PC-3 (cell line): ENCODE measurements around the gene RAB34. TPM values are rescaled to one million over a fixed set of nuclear protein-coding genes. Genes with fewer than 3 reads are reported as not detected.
A peak's percentile ranks its signal among the peaks of the same experiment; 100 is the strongest.

Experiments
- ATAC-seq: fragments of 200-7000 bp; cut with Tn5 transposase; 2 replicates; pipeline ENCODE4 v1.9.1; 2020; ENCODE audit warnings: mild to moderate bottlenecking, moderate library complexity
- BruUV-seq: library from RNA; stranded (reverse); fragments of 400-500 nt; replicated peaks from 2 replicates; lab custom pipeline; 2021; lab: Mats Ljungman, UMichigan
- CTCF ChIA-PET: fragments of 300-600 bp; sonication (Branson Sonifier 250); formaldehyde crosslinking; loops from one replicate; lab custom pipeline; 2022; ENCODE audit warnings: antibody characterized with exemption; lab: Charles Lee
- POLR2A ChIA-PET: fragments of 300-600 bp; sonication (Branson Sonifier 250); formaldehyde crosslinking; loops from one replicate; lab custom pipeline; 2022; ENCODE audit warnings: antibody characterized with exemption; ENCODE audit not compliant: unreplicated experiment; lab: Charles Lee
- DNase-seq: peaks from one replicate; pipeline ENCODE4 v3.0.0-alpha.2; 2015
- H2AFZ ChIP-seq: fragments of 300-600 bp; sonication (generic); 2 replicates; pipeline ENCODE4 v1.6.0; 2016; ENCODE audit warnings: antibody characterized with exemption, low read length
- H3F3A ChIP-seq: fragments of 300-600 bp; sonication (generic); one replicate; pipeline ENCODE4 v1.6.0; 2017; ENCODE audit warnings: antibody characterized with exemption, low read length, control low read depth, mild to moderate bottlenecking; ENCODE audit not compliant: unreplicated experiment
- H3K27ac ChIP-seq: fragments of 300-600 bp; sonication (generic); 2 replicates; pipeline ENCODE4 v1.5.1; 2016; ENCODE audit warnings: mild to moderate bottlenecking, low read length
- H3K27me3 ChIP-seq: fragments of 300-600 bp; sonication (generic); 2 replicates; pipeline ENCODE4 v1.6.1; 2016; ENCODE audit warnings: low read length, mixed read lengths
- H3K36me3 ChIP-seq: fragments of 300-600 bp; sonication (generic); 2 replicates; pipeline ENCODE4 v1.6.1; 2016; ENCODE audit warnings: low read depth, mixed run types, low read length, mixed read lengths
- H3K4me1 ChIP-seq: fragments of 300-600 bp; sonication (generic); 2 replicates; pipeline ENCODE4 v1.5.1; 2016; ENCODE audit warnings: low read length; ENCODE audit not compliant: insufficient read depth
- H3K4me2 ChIP-seq: fragments of 300-600 bp; sonication (generic); 2 replicates; pipeline ENCODE4 v1.6.0; 2016; ENCODE audit warnings: low read length
- H3K4me3 ChIP-seq: fragments of 300-600 bp; sonication (generic); 2 replicates; pipeline ENCODE4 v1.5.1; 2016; ENCODE audit warnings: mild to moderate bottlenecking, low read length, mixed read lengths
- H3K79me2 ChIP-seq: fragments of 300-600 bp; sonication (generic); 2 replicates; pipeline ENCODE4 v1.6.1; 2017; ENCODE audit warnings: low read length, mixed read lengths
- H3K9ac ChIP-seq: fragments of 300-600 bp; sonication (generic); 2 replicates; pipeline ENCODE4 v1.6.0; 2016; ENCODE audit warnings: mild to moderate bottlenecking, low read length
- H3K9me2 ChIP-seq: fragments of 300-600 bp; sonication (generic); replicated peaks from 2 replicates; pipeline ENCODE4 v1.6.1; 2016; ENCODE audit warnings: mixed run types, low read length, mixed read lengths
- H3K9me3 ChIP-seq: fragments of 300-600 bp; sonication (generic); 2 replicates; pipeline ENCODE4 v1.6.1; 2016; ENCODE audit warnings: low read length, mixed read lengths
- H4K20me1 ChIP-seq: fragments of 300-600 bp; sonication (generic); 2 replicates; pipeline ENCODE4 v1.6.1; 2016; ENCODE audit warnings: low read length, mixed read lengths
- CTCF ChIP-seq: fragments of 300-600 bp; sonication (generic); conservative IDR thresholded peaks from 2 replicates; pipeline ENCODE4 v1.5.1; 2017; ENCODE audit warnings: antibody characterized with exemption, low read depth, mild to moderate bottlenecking, low read length
- EZH2 ChIP-seq: fragments of 300-600 bp; sonication (generic); IDR thresholded peaks from one replicate; pipeline ENCODE4 v1.6.1; 2017; ENCODE audit warnings: antibody characterized with exemption, mild to moderate bottlenecking, low read length; ENCODE audit not compliant: unreplicated experiment
- EZH2phosphoT487 ChIP-seq: fragments of 300-600 bp; sonication (generic); IDR thresholded peaks from 2 replicates; pipeline ENCODE4 v1.6.1; 2018; ENCODE audit warnings: mild to moderate bottlenecking, antibody characterized with exemption, low read length, borderline replicate concordance
- intact Hi-C: fragments of 100-400 bp; cut with micrococcal nuclease; formaldehyde crosslinking; loops from 2 replicates; pipeline ENCODE4 v1.9.0; 2023
- total RNA-seq: library from RNA; depleted of rRNA; stranded (reverse); fragments of >200 nt; gene quantifications from 2 replicates; pipeline ENCODE4 v1.2.3, GENCODE V29; 2014

The RAB34 gene
- total RNA-seq, 1 experiment from 2014 or later, result 211 TPM

DNA sequence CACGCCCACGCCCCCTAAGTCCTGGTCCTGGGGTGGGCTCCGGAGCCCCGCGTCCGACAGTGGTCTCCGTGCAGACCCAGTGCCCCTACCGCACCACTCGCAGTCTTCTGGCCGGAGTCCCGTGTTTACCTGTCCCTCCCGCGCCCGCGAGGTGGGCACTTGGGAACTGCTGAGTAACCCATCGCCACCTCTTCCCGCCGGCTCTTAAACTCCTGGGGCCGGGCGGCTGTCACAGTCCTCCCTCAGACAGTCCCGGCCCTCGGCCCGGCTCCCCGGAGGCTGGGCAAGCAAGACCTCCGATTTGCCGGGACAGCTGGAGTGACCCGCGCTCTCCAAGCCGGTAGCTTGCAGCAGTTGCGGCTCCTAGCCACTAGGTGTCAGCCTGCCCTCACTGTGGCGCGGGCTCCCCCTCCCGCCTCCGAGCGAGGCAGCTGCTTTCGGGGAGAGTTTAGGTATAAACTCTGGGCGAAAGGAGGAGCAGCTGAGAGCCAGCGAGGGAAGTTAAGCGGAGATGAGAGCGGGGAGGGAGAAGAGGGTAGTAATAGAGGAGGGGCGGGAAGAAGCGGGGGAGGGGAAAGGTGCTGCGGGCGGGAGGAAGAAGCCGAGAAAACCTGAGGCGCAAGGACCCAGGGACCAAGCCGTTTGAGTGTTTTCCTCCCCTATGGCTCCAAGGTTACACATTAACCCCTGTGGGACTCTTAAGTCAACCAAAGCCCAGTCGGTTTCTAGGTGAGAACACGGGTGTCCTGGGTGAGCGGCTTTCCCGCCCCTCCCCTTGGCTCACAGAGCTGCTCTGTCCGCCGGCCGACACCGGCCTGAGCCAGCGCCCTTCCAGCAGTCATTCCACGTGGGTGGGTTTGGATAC lies 9.2 kb upstream of the RAB34 start:
- Histone ChIP-seq H3K27ac (peak overlapping the region; percentile 99), H3K27me3 (no peaks in the 10 kb centered on the region), H3F3A (peaks cover 6% of the 10 kb centered on the region), H3K79me2 (peaks cover 17% of the 10 kb centered on the region), H3K9me3 (no peaks in the 10 kb centered on the region), H3K4me1 (peaks cover 37% of the 10 kb centered on the region), H4K20me1 (peaks cover 17% of the 10 kb centered on the region), H3K9ac (peak overlapping the region; percentile 94), H3K9me2 (no peaks in the 10 kb centered on the region), H3K4me3 (peak overlapping the region; percentile 86), H3K36me3 (peaks cover 26% of the 10 kb centered on the region), H3K4me2 (peak overlapping the region; percentile 100), H2AFZ (peak overlapping the region; percentile 72)
- peak; percentile 29 for ATAC-seq
- intact Hi-C loops, result loop anchor here (1.0 to 10.0 kb wide), 4 partner anchors 16 to 226 kb away; partner anchors contain the start of gene DHRS13
- DNase-seq, result peak; percentile 93
- no TSS peak for BruUV-seq
- CTCF ChIA-PET, result interaction anchor here (0.5 to 4.0 kb wide), 11 partner anchors 8 to 225 kb away, joined by 3 to 55 read pairs (median 6); partner anchors contain the start of gene PHF12
- POLR2A ChIA-PET, result interaction anchor here (0.5 to 2.0 kb wide), 9 partner anchors 10 to 224 kb away, joined by 3 to 51 read pairs (median 4); partner anchors contain the start of gene PHF12
- TF ChIP-seq CTCF, result peak; percentile 93
- no peak for TF ChIP-seq EZH2

DNA sequence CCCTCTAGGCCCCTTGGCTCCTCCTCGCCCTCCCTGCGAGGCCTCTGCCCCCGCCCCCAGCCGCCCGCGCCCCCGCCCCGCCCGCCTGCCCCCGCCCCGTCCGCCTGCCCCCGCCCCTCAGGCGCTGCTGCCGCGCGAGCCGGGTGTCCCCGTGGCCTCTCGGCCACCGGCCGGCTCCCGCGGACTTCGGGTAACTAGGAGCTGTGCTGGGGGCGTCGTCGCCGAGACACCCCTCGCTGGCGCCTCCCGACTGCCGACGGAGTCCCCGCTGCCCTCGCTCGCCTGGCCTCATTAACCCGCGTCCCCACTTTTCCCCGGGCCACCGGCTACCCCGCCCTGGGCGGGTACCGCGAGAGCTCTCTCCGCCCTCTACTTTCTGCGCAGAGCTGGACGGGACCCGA lies 8.6 kb upstream of the RAB34 start, which contains the start of gene TLCD1:
Gene TLCD1, minus strand, starts transcription at position 8 of the 401 bp plus-strand sequence. CDS start 136 bp downstream, outside the sequence.
- Histone ChIP-seq H3K27ac (peak within 1 kb of the TSS; percentile 99), H3K4me1 (peaks cover 37% of the 10 kb centered on the region), H3K27me3 (no peaks in the 10 kb centered on the region), H3K36me3 (peaks cover 32% of the 10 kb centered on the region), H3K9me3 (no peaks in the 10 kb centered on the region), H3K9me2 (no peaks in the 10 kb centered on the region), H3K9ac (peak within 1 kb of the TSS; percentile 94), H4K20me1 (peaks cover 23% of the 10 kb centered on the region), H3F3A (peaks cover 8% of the 10 kb centered on the region), H3K79me2 (peaks cover 23% of the 10 kb centered on the region), H2AFZ (peak within 1 kb of the TSS; percentile 72), H3K4me2 (peak within 1 kb of the TSS; percentile 100), H3K4me3 (peak within 1 kb of the TSS; percentile 86)
- CTCF ChIA-PET, result interaction anchor here (0.5 to 4.0 kb wide), 8 partner anchors 9 to 225 kb away, joined by 5 to 55 read pairs (median 10); partner anchors contain the start of gene PHF12
- POLR2A ChIA-PET, result interaction anchor here (0.5 to 2.0 kb wide), 8 partner anchors 10 to 225 kb away, joined by 3 to 51 read pairs (median 4); partner anchors contain the start of gene PHF12
- no peak for TF ChIP-seq EZH2phosphoT487
- TF ChIP-seq CTCF, result no peak
- BruUV-seq, result no TSS peak
- ATAC-seq (peak; percentile 34), DNase-seq (peak; percentile 54)
- intact Hi-C loops, result loop anchor here (2.0 to 10.0 kb wide), 2 partner anchors 179 to 227 kb away; partner anchors contain the start of gene DHRS13
